GM12864 (cell line): ENCODE measurements around the gene VPS26A.

ENCODE experiments used
- DNase-seq: peaks from one replicate; pipeline ENCODE4 v3.0.0-alpha.2; 2011; ENCODE audit warnings: low read depth
- H3K4me3 ChIP-seq: 2 replicates; pipeline ENCODE4 v1.5.1; 2011; ENCODE audit warnings: mild to moderate bottlenecking, low read depth, low read length, control low read depth
- TF ChIP-seq, protein P1 (sequence below): IDR thresholded peaks from 2 replicates; pipeline ENCODE4 v1.5.1; 2011; ENCODE audit warnings: low read depth, mild to moderate bottlenecking, moderate library complexity, low read length, control low read depth, inconsistent platforms; ENCODE audit errors: missing control alignments

The VPS26A gene

DNA sequence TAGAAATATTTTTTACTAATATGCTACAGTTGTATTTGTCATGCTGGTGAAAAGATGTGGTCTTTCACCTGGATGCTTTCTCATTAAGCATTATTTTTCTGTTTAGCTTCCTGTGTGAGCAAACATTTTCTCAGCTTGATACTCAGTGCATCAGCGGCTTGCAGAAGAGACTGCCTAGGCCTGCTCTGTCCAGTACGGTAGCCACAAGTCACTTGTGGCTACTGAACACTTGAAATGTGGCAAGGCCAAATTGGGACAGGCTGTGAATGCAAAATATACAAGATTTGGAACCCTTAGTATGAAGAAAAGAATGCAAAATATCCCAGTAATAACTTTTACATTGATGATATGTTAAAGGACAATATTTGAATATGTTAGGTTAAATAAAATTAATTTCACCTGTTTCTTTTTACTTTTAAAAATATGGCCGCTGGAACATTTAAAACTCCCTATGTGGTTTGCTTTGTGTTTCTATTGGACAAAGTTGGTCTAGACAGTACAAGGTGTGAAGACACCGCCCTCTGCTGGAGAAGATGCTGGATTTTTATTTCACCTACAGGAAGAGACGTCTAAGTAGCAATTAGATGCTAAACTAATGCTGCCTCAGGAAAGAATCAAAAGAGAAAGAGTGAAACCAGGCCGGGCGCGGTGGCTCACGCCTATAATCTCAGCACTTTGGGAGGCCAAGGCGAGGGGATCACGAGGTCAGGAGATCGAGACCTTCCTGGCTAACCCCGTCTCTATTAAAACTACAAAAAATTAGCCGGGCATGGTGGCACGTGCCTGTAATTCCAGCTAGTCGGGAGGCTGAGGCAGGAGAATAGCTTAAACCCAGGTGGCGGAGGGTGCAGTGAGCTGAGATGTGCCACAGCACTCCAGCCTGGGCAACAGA, 30.8 kb upstream of the VPS26A start:
- H3K4me3 ChIP-seq = peak overlapping the region; percentile 36; the same call in 1 of the 2 replicates
- peak; percentile 83 for DNase-seq
- TF ChIP-seq, protein P1, sequence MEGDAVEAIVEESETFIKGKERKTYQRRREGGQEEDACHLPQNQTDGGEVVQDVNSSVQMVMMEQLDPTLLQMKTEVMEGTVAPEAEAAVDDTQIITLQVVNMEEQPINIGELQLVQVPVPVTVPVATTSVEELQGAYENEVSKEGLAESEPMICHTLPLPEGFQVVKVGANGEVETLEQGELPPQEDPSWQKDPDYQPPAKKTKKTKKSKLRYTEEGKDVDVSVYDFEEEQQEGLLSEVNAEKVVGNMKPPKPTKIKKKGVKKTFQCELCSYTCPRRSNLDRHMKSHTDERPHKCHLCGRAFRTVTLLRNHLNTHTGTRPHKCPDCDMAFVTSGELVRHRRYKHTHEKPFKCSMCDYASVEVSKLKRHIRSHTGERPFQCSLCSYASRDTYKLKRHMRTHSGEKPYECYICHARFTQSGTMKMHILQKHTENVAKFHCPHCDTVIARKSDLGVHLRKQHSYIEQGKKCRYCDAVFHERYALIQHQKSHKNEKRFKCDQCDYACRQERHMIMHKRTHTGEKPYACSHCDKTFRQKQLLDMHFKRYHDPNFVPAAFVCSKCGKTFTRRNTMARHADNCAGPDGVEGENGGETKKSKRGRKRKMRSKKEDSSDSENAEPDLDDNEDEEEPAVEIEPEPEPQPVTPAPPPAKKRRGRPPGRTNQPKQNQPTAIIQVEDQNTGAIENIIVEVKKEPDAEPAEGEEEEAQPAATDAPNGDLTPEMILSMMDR = peak; percentile 64

- TF ChIP-seq, protein P1 = no peak
- H3K4me3 ChIP-seq = no peak overlapping the region
- no peak for DNase-seq
These were observed 30.0 kb upstream of the VPS26A start for GRCh38 chr10:69093933-69094332.

DNA sequence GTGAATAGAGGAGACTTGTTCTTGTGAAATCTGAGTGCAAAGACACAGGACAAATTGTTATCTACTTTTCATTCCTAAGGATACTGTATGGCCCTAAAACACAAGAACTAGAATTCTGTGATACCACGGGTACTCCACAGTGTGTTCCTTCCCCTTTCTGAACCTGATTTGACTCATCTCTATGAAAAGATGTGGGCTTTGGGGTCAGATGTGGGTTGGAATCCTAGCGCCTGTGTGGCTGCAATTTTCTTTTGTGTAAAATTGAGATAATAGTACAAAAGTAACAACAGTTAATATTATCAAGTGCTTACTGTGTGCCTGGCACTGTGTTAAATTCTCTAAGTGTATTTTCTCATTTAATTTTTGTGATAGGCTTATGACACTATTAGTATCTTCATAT, 27.9 kb upstream of the VPS26A start:
- DNase-seq = no peak
- TF ChIP-seq, protein P1 = no peak
- no peak overlapping the region for H3K4me3 ChIP-seq

DNA sequence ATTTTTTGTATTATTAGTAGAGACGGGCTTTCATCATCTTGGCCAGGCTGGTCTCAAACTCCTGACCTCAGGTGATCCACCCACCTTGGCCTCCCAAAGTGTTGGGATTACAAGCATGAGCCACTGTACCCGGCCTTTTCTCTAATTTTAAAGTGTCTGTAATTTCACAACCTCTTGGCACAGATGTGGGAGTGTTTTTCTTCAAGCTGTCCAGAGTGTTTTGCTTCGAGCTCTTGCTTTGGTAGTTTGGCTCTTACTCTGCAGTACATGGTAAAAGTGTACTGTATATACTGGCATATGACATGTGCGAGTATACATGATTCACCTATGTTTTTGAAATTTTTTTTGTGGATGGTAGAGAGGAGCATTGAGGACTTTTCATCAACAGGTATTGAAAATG, 26.2 kb upstream of the VPS26A start:
- no peak overlapping the region for H3K4me3 ChIP-seq
- no peak for DNase-seq
- TF ChIP-seq, protein P1 = no peak

DNA sequence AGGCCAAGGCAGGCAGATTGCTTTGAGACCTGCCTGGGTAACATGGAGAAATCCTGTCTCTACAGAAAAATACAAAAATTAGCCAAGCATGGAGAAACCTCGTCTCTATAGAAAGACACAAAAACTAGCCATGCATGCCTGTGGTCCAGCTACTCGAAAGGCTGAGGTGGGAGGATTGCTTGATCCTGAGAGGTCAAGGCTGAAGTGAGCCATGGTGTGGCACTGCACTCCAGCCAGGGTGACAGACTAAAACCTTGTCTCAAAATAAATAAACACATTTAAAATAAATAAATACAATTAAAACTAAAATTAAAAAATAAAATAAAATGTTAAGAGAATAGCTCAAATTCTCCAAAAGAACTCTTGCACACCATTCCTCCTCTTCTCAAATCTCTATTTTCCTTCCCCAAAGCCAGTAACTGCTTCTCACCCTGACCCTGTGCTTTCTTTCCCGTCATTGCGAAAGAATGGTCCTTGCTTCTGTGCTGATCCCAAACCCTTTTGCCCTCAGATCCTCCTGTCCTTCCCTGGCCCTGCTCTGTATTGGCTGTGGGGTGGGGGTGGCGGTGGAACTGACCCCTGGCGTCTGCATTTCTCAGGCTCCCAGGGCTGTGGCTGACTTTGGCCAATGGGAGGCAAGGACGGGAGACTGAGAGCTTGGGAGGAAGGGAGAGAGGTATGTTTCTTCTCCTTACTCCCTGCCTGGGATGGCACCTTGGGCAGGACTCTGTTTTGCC, 23.7 kb upstream of the VPS26A start:
- TF ChIP-seq, protein P1 = no peak
- no peak for DNase-seq
- no peak overlapping the region for H3K4me3 ChIP-seq

GRCh38 chr10:69101451-69102095, 22.4 kb upstream of the VPS26A start:
- DNase-seq = no peak
- no peak overlapping the region for H3K4me3 ChIP-seq
- TF ChIP-seq, protein P1 = no peak
